DMS 273 (cell line): ENCODE data around the gene HSPA1A.
"Not testable (repeated sequence)": the region's sequence is repeated elsewhere in the genome, so short reads cannot be mapped to it uniquely, and the experiment has no call there.

Source experiments
- DNase-seq: peaks from one replicate; lab custom pipeline; 2025; ENCODE audit not compliant: unreplicated experiment; lab: John Stamatoyannopoulos, UW

Gene HSPA1A

DNA sequence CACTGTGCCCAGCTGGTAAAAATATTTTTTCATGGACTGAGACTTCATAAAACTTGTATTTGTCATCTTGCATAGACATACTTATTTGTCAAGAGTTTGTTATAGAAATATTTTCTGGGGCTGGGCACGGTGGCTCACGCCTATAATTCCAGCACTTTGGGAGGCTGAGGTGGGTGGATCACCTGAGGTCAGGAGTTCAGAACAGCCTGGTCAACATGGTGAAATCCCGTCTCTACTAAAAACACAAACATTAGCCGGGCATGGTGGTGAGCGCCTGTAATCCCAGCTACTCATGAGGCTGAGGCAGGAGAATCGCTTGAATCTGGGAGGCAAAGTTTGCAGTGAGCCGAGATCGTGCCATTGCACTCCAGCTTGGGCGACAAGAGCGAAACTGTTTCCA is 6.7 kb upstream of the HSPA1A start:
- DNase-seq: not testable (repeated sequence)

DNA sequence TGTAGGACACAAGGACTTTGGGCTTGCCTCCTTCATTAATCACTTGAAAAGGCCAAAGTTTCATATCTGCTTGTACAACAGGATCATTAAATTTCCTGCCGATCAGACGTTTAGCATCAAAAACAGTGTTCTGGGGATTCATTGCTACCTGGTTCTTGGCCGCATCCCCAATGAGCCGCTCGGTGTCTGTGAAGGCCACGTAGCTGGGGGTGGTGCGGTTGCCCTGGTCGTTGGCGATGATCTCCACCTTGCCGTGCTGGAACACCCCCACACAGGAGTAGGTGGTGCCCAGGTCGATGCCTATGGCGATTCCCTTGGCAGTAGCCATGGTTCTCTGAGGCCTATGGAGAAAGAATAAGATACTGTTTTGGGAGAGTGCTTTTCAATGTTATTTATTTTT is 3.7 kb upstream of the HSPA1A start:
- DNase-seq: no peak

DNA sequence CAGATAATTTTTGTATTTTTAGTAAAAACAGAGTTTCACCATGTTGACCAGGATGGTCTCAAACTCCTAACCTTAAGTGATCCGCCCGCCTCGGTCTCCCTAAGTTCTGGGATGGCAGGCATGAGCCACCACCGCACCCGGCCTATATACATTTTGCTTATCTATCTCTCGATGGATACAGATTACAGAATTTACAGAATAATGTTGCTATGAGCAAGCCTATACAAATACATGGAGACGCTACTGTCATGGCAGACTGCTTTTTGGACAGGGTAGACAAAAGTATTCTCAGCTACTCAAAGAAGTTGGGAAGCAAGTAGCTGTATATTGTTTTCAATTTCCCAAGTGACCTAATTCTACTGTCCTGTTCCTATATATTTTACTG is 1.9 kb upstream of the HSPA1A start:
- DNase-seq: no peak

DNA sequence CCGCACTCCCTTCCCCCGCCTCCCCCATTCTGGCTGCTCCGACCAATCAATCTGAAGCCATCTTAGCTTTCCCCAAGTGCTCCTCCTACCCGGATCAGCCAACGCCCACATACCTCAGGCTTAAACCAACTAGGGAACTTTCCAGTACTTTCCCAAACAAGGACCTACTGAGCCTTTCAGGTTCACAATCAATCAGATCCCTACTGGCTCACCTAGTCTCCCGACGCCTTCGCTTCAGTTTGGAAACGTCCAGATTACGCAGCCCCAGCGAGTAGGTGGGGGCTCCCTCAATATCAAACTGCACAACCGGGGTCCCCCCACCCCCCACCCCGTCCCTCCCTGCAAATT is 692 bp upstream of the HSPA1A start:
- peak; percentile 97 for DNase-seq

- DNase-seq: not testable (repeated sequence)
Observed at GRCh38 chr6:31817133-31817928, 2.0 kb downstream of the HSPA1A start.

- DNase-seq: peak; percentile 33
Observed at GRCh38 chr6:31817929-31818511, 2.7 kb downstream of the HSPA1A start.

DNA sequence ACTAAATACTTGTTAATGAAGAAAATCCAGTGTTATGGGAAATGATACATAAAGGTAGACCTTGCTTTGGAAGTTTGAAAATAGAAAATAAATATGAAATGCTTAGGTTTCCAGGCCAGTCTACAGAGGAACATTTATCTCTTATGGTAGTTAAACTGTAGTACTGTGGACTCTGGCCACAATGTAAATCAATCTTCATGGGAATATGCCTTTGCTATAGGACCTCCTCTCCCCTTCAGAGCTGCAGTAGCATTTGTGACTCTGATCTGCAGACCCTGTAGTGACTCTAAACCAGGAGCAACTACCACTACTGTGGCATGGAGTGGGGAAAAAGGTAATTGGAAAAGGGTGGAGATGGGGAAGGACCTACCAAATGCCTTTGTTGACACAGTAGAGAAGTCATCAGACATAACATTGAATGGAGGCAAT is 4.5 kb downstream of the HSPA1A start:
- DNase-seq: no peak

- not testable (repeated sequence) for DNase-seq
Observed at GRCh38 chr6:31820399-31820798, 5.1 kb downstream of the HSPA1A start.

- peak; percentile 75 for DNase-seq
Observed at GRCh38 chr6:31821301-31822035, 6.1 kb downstream of the HSPA1A start.

GRCh38 chr6:31822036-31822821 is 6.9 kb downstream of the HSPA1A start:
- DNase-seq: peak; percentile 72

GRCh38 chr6:31823592-31824196 is 8.4 kb downstream of the HSPA1A start:
- DNase-seq: not testable (repeated sequence)

DNA sequence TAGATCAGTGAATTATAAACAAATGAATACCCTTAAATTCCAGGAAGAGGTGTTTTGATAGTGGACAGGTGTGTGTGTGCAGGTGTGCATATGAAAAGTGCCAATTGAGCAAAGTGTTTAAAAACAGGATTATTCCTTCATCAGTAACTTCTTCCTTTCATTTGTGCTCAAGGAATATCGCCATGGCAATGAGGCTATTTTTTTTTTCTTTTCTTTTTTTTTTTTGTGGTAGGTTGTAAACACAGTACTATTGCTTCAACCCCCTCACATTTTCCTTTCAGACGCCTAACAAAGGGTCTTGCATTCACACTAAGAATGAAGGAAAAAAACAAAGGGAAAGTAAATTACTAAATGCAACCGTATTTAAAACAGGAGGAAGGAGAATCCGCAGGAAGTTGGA is 10.2 kb downstream of the HSPA1A start:
- DNase-seq: no peak

DNA sequence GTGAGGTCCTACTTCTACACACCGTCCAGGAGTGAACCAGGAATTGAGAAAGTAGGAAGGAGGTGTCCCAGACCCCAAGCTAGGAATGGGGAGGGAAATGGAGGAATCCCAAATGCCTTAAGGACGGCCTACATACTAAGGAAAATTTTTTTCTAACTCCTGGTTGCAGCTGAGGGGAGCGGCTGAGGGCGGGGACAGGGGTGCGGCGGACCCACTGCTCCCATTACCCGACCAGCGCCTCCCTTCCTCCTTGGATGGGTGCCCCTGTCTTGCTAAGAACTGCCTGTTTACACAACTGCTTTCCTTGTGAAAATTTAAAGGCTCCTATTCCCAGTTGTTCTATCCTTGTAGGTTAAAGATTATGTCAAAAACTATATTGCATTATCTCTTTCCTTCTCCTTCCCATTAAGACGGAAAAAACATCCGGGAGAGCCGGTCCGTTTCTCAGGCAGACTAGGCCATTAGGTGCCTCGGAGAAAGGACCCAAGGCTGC is 11.5 kb downstream of the HSPA1A start:
- peak; percentile 93 for DNase-seq

DNA sequence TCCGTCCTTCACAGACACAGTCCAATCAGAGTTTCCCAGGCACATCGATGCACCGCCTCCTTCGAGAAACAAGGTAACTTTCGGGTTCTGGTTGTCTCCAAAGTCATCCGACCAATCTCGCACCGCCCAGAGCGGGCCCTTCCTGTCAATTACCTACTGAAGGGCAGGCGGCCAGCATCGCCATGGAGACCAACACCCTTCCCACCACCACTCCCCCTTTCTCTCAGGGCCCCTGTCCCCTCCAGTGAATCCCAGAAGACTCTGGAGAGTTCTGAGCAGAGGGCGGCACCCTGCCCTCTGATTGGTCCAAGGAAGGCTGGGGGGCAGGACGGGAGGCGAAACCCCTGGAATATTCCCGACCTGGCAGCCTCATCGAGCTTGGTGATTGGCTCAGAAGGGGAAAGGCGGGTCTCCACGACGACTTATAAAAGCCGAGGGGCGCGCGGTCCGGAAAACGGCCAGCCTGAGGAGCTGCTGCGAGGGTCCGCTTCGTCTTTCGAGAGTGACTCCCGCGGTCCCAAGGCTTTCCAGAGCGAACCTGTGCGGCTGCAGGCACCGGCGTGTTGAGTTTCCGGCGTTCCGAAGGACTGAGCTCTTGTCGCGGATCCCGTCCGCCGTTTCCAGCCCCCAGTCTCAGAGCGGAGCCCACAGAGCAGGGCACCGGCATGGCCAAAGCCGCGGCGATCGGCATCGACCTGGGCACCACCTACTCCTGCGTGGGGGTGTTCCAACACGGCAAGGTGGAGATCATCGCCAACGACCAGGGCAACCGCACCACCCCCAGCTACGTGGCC is 12.1 kb downstream of the HSPA1A start, which contains the start of gene HSPA1B:
Gene HSPA1B, plus strand, starts transcription at position 453 of the 794 bp plus-strand sequence. Its CDS starts 213 bp downstream, at position 666.
- DNase-seq: peak; percentile 100

DNA sequence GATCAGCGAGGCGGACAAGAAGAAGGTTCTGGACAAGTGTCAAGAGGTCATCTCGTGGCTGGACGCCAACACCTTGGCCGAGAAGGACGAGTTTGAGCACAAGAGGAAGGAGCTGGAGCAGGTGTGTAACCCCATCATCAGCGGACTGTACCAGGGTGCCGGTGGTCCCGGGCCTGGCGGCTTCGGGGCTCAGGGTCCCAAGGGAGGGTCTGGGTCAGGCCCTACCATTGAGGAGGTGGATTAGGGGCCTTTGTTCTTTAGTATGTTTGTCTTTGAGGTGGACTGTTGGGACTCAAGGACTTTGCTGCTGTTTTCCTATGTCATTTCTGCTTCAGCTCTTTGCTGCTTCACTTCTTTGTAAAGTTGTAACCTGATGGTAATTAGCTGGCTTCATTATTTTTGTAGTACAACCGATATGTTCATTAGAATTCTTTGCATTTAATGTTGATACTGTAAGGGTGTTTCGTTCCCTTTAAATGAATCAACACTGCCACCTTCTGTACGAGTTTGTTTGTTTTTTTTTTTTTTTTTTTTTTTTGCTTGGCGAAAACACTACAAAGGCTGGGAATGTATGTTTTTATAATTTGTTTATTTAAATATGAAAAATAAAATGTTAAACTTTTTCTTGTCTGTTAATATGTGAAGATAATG is 14.4 kb downstream of the HSPA1A start:
- peak; percentile 76 for DNase-seq

DNA sequence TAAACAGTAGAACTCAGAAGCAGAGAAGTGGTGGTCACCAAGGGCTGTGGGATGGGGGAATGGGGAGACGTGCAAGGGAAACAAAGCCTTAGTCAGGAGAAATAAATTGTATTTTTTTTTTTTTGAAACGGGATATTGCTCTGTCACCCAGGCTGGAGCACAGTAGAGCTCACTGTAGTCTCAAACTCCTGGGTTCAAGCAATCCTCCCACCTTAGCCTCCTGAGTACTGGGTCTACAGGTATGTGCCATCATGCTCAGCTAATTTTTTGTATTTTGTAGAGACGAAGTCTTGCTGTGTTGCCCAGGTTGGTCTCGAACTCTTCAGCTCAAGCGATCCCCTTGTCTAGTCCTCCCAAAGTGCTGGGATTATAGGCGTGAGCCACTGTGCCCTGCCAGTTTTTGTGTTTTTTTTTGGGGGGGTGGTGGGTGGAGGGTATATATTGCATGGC is 15.6 kb downstream of the HSPA1A start:
- DNase-seq: no peak

GRCh38 chr6:31831350-31832215 is 16.2 kb downstream of the HSPA1A start:
- no peak for DNase-seq
